Myocyte (in vitro differentiated cells): ENCODE measurements around the gene ADI1. TPM values are rescaled to one million over a fixed set of nuclear protein-coding genes. Genes with fewer than 3 reads are reported as not detected.
A peak's percentile ranks its signal among the peaks of the same experiment; 100 is the strongest.
"Not testable (repeated sequence)": the region's sequence is repeated elsewhere in the genome, so short reads cannot be mapped to it uniquely, and the experiment has no call there.

ENCODE experiments used
- DNase-seq: peaks from one replicate; pipeline ENCODE4 v3.0.0-alpha.2; 2012; ENCODE audit warnings: low read depth
- total RNA-seq: library from RNA; depleted of rRNA; stranded (reverse); fragments of >200 nt; gene quantifications from 2 replicates; pipeline ENCODE4 v1.2.3, GENCODE V29; 2014

The ADI1 gene
- total RNA-seq, 1 donor from 2014 or later = 44.4 TPM

- no peak for DNase-seq
These were observed 10.1 kb upstream of the ADI1 start for GRCh38 chr2:3529316-3530025.

- no peak for DNase-seq
These were observed 8.8 kb upstream of the ADI1 start for GRCh38 chr2:3527886-3528785.

- DNase-seq = no peak
These were observed 7.5 kb upstream of the ADI1 start for GRCh38 chr2:3526871-3527270.

GRCh38 chr2:3523551-3524041 is 4.3 kb upstream of the ADI1 start:
- DNase-seq = no peak

GRCh38 chr2:3522961-3523421 is 3.7 kb upstream of the ADI1 start:
- no peak for DNase-seq

GRCh38 chr2:3520591-3520990 is 1.3 kb upstream of the ADI1 start:
- DNase-seq = no peak

GRCh38 chr2:3518496-3519254 is 656 bp downstream of the ADI1 start:
- DNase-seq = peak; percentile 97

- DNase-seq = no peak
These were observed 1.3 kb downstream of the ADI1 start for GRCh38 chr2:3517948-3518495.

- no peak for DNase-seq
These were observed 2.5 kb downstream of the ADI1 start for GRCh38 chr2:3516831-3517230.

GRCh38 chr2:3515438-3515837 is 3.9 kb downstream of the ADI1 start:
- not testable (repeated sequence) for DNase-seq

- DNase-seq = no peak
These were observed 6.1 kb downstream of the ADI1 start for GRCh38 chr2:3513026-3513810.

- no peak for DNase-seq
These were observed 7.2 kb downstream of the ADI1 start for GRCh38 chr2:3512086-3512485.

GRCh38 chr2:3505771-3506170 is 13.6 kb downstream of the ADI1 start:
- peak; percentile 83 for DNase-seq

GRCh38 chr2:3504741-3505140 is 14.6 kb downstream of the ADI1 start:
- DNase-seq = no peak

GRCh38 chr2:3503483-3503882 is 15.8 kb downstream of the ADI1 start:
- no peak for DNase-seq

- DNase-seq = no peak
These were observed 16.3 kb downstream of the ADI1 start for GRCh38 chr2:3503046-3503445.

GRCh38 chr2:3500326-3500899 is 18.9 kb downstream of the ADI1 start:
- DNase-seq = no peak

- no peak for DNase-seq
These were observed 20.4 kb downstream of the ADI1 start for GRCh38 chr2:3498783-3499394.

GRCh38 chr2:3496708-3497080 is 22.6 kb downstream of the ADI1 start:
- DNase-seq = not testable (repeated sequence)
